ENCODE data around the gene CRMP1. TPM values are rescaled to one million over a fixed set of nuclear protein-coding genes. Genes with fewer than 3 reads are reported as not detected.

CRMP1 gene
- total and polyA plus RNA-seq, 5 donors, result 0.40 to 1.0 (median 0.50) TPM

- Histone ChIP-seq H3K27ac (ENCODE audit: low read length) (no peak overlapping the region), H3K27me3 (ENCODE audit: control insufficient read depth, insufficient read depth) (no peaks in the 10 kb centered on the region), H3K4me3 (ENCODE audit: low read length) (no peak overlapping the region), H3K4me1 (ENCODE audit: control insufficient read depth, insufficient read depth, low read length) (no peaks in the 10 kb centered on the region), H3K9me3 (ENCODE audit: control insufficient read depth, low read length) (no peaks in the 10 kb centered on the region)
- 37% methylated on average over 8 of the region's 8 CpGs for WGBS
- ATAC-seq, result no peak
- intact Hi-C loops (cut with DNase I), result no loop called here
- no peak for DNase-seq
Measured at GRCh38 chr4:5928274-5928673, 35.4 kb upstream of the CRMP1 start.

DNA sequence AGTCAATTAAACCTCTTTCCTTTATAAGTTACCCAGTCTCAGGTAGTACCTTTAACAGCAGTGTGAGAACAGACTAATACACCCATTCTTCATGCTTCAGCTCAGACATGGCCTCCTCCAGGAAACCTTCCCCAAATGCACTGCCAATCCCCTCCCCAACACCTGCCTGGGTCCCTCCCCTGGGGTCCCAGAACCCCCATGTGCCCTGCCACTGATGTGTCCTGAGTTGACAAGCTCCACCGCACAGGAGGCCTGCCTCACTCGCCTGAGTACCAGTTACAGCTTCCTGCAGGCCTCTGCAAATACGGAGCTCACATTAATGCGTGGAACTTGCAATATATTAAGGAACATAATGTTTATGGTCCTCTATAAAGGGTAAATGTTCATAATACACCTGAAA, 34.9 kb upstream of the CRMP1 start:
- 73% methylated on average over 4 of the region's 4 CpGs for WGBS
- ATAC-seq, result no peak
- intact Hi-C loops (cut with DNase I), result no loop called here

DNA sequence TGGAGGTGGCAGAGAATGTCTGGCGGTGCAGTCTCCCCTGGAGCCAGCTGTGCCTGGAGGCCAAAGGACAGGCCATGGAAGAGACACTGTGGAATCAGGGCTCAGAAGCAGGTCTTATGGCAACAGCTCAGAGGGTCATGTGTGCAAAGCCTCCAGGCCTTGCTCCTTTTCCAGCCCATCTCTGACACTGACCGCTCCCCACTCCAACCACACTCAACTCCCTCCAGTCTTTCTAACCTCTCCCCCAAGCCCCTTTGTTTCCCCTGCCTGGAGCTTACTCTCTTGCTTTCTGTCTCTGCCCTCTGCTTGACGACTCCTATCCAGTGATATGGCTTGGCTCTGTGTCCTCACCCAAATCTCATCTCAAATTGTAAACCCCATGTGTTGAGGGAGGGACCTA, 34.2 kb upstream of the CRMP1 start:
- DNase-seq (no peak), ATAC-seq (no peak)
- H3K4me1 ChIP-seq (ENCODE audit: control insufficient read depth, insufficient read depth, low read length), result no peaks in the 10 kb centered on the region
- H3K27ac ChIP-seq (ENCODE audit: low read length), result no peak overlapping the region
- H3K4me3 ChIP-seq (ENCODE audit: low read length), result no peak overlapping the region
- H3K27me3 ChIP-seq (ENCODE audit: control insufficient read depth, insufficient read depth), result no peaks in the 10 kb centered on the region
- no peaks in the 10 kb centered on the region for H3K9me3 ChIP-seq (ENCODE audit: control insufficient read depth, low read length)
- 76% methylated on average over 3 of the region's 3 CpGs for WGBS
- intact Hi-C loops (cut with DNase I), result no loop called here

More for the DNA sequence above, 34.9 kb upstream of the CRMP1 start:
- no peaks in the 10 kb centered on the region for H3K4me1 ChIP-seq (ENCODE audit: control insufficient read depth, insufficient read depth, low read length)
- no peaks in the 10 kb centered on the region for H3K27me3 ChIP-seq (ENCODE audit: control insufficient read depth, insufficient read depth)
- no peak for DNase-seq
- no peaks in the 10 kb centered on the region for H3K9me3 ChIP-seq (ENCODE audit: control insufficient read depth, low read length)
- H3K27ac ChIP-seq (ENCODE audit: low read length), result no peak overlapping the region
- H3K4me3 ChIP-seq (ENCODE audit: low read length), result no peak overlapping the region

DNA sequence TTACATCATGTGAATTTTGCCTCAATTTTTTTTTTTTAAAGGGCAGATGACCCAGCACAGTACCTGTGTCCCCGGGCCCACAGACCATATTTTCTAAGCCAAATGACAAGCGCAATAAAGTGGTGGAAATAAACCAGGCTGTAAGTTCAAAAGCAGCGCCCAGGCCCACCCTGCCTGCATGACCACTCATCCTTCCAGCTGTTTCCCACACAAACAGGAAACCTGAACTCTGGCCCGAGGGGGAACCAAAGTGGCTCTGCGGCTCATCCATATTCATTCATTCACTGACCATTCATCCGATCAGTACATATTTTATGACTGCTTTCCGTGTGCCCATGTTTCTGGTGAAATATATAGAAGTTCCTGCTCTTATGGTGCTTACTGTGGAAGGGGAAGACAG, 33.7 kb upstream of the CRMP1 start:
- intact Hi-C loops (cut with DNase I), result no loop called here
- DNase-seq, result no peak
- H3K4me3 ChIP-seq (ENCODE audit: low read length), result no peak overlapping the region
- WGBS, result 69% methylated on average over 7 of the region's 7 CpGs
- no peaks in the 10 kb centered on the region for H3K27me3 ChIP-seq (ENCODE audit: control insufficient read depth, insufficient read depth)
- H3K4me1 ChIP-seq (ENCODE audit: control insufficient read depth, insufficient read depth, low read length), result no peaks in the 10 kb centered on the region
- H3K27ac ChIP-seq (ENCODE audit: low read length), result no peak overlapping the region
- no peaks in the 10 kb centered on the region for H3K9me3 ChIP-seq (ENCODE audit: control insufficient read depth, low read length)
- ATAC-seq, result no peak

DNA sequence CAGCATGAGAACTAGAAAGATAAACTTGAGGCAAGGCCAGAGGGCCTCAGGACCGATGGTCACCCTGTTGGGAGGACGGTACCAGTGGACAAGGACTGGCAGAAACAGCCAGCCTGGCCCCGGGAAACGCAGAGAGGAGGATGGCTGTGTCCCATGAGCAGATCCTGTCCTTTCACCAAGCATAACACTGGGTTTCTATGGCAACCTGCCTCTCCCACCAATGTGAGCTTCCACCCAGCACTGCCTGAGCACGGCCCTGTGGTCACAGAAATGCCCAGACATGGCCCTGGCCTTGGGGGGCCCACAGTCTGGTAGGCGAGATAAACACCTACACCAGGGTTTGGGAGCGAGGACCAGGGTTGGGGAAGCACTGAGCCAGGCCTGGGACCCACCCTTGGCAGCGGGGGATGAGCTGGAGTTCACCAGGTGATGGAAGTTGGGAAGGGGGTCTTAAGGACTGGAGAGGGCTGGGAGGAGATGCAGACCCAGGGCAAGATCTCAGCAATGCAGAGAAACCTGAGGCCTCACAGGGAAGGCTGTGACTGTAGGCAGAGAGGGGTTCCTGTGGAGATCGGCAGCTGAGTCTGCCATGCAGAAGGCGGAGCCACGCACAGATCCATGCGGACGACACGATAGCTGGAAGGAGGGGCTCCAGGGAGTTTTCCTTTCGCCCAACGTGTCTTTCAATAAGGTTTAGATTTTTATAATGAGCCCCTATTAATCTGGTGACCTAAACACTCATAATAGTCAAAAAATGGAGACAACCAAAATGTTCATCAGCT, 32.7 kb upstream of the CRMP1 start:
- 79% methylated on average over 16 of the region's 16 CpGs for WGBS
- DNase-seq (no peak), ATAC-seq (no peak)
- intact Hi-C loops (cut with DNase I), result no loop called here
- H3K4me1 ChIP-seq (ENCODE audit: control insufficient read depth, insufficient read depth, low read length), result no peaks in the 10 kb centered on the region
- H3K27me3 ChIP-seq (ENCODE audit: control insufficient read depth, insufficient read depth), result no peaks in the 10 kb centered on the region
- no peaks in the 10 kb centered on the region for H3K9me3 ChIP-seq (ENCODE audit: control insufficient read depth, low read length)
- H3K27ac ChIP-seq (ENCODE audit: low read length), result no peak overlapping the region
- no peak overlapping the region for H3K4me3 ChIP-seq (ENCODE audit: low read length)

DNA sequence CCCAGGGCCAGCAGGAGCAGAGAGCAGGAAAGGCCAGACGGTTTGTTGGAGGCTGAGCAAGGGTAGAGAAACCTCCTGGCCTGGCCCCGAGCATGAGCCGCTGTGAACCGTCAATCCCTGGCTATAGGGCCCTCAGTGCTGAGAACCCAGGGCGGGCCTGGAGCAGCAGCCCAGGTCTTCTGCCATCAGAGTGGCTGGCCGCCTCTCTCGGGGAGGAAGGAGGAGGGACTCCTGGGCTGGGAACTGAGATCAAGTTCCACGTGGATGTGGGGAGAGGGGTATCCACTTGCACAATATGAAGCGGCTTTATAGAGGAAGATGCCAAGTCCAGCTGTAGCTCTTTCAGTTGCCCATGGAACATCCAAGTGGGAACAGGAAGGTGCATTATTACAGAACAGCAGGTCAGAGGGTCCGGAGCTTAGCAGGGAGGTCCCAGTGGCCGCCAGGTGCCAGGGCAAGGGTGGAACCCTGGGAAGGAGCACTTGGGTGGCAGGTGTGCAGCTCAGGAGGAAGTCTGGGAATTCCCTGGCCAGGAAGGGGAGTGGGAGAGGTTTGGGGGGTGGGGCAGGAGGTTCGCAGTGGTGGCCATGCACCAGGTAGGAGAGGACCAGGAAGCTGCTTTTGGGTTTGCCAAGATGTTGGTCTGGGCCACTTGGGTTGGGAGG, 31.7 kb upstream of the CRMP1 start:
- no peaks in the 10 kb centered on the region for H3K9me3 ChIP-seq (ENCODE audit: control insufficient read depth, low read length)
- no peak overlapping the region for H3K27ac ChIP-seq (ENCODE audit: low read length)
- intact Hi-C loops (cut with DNase I), result no loop called here
- ATAC-seq, result no peak
- 66% methylated on average over 12 of the region's 12 CpGs for WGBS
- no peak for DNase-seq
- H3K27me3 ChIP-seq (ENCODE audit: control insufficient read depth, insufficient read depth), result no peaks in the 10 kb centered on the region
- no peaks in the 10 kb centered on the region for H3K4me1 ChIP-seq (ENCODE audit: control insufficient read depth, insufficient read depth, low read length)
- H3K4me3 ChIP-seq (ENCODE audit: low read length), result no peak overlapping the region

DNA sequence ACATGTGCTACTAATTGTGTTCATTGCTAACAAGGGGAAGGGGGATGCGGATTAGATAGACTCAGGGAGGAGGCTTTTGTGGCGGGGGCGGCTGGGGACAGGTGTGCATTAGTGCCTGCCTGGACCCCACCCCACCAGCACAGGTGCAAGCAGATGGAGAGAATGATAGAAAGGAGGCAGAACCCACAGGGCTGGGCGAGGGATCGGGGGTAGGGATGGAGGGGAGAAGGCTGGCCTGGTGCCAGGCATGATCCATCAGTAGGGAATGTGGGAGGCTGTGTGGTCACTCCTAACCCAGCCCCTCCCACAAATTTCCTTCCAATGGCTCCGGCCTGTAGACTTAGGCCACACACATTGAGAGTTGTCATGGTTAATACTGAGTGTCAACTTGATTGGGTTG, 30.5 kb upstream of the CRMP1 start:
- intact Hi-C loops (cut with DNase I), result no loop called here
- Histone ChIP-seq H3K27me3 (ENCODE audit: control insufficient read depth, insufficient read depth) (no peaks in the 10 kb centered on the region), H3K4me3 (ENCODE audit: low read length) (no peak overlapping the region), H3K9me3 (ENCODE audit: control insufficient read depth, low read length) (no peaks in the 10 kb centered on the region), H3K4me1 (ENCODE audit: control insufficient read depth, insufficient read depth, low read length) (no peaks in the 10 kb centered on the region), H3K27ac (ENCODE audit: low read length) (no peak overlapping the region)
- WGBS, result 54% methylated on average over 6 of the region's 6 CpGs
- DNase-seq (no peak), ATAC-seq (no peak)

- WGBS, result 88% methylated on average over 3 of the region's 3 CpGs
- ATAC-seq, result no peak
Measured at GRCh38 chr4:5922556-5922955, 29.7 kb upstream of the CRMP1 start.

GRCh38 chr4:5921981-5922380, 29.1 kb upstream of the CRMP1 start:
- DNase-seq (no peak), ATAC-seq (no peak)
- whole genome bisulfite sequencing, result 33% methylated on average over 6 of the region's 6 CpGs
- H3K27ac ChIP-seq (ENCODE audit: low read length), result no peak overlapping the region
- H3K4me3 ChIP-seq (ENCODE audit: low read length), result no peak overlapping the region
- H3K27me3 ChIP-seq (ENCODE audit: control insufficient read depth, insufficient read depth), result no peaks in the 10 kb centered on the region
- H3K9me3 ChIP-seq (ENCODE audit: control insufficient read depth, low read length), result no peaks in the 10 kb centered on the region
- no peaks in the 10 kb centered on the region for H3K4me1 ChIP-seq (ENCODE audit: control insufficient read depth, insufficient read depth, low read length)
- intact Hi-C loops (cut with DNase I), result no loop called here

More at GRCh38 chr4:5922556-5922955, 29.7 kb upstream of the CRMP1 start:
- no peak for DNase-seq
- H3K4me3 ChIP-seq (ENCODE audit: low read length), result no peak overlapping the region
- no peaks in the 10 kb centered on the region for H3K4me1 ChIP-seq (ENCODE audit: control insufficient read depth, insufficient read depth, low read length)
- intact Hi-C loops (cut with DNase I), result no loop called here
- no peaks in the 10 kb centered on the region for H3K9me3 ChIP-seq (ENCODE audit: control insufficient read depth, low read length)
- H3K27ac ChIP-seq (ENCODE audit: low read length), result no peak overlapping the region
- H3K27me3 ChIP-seq (ENCODE audit: control insufficient read depth, insufficient read depth), result no peaks in the 10 kb centered on the region

DNA sequence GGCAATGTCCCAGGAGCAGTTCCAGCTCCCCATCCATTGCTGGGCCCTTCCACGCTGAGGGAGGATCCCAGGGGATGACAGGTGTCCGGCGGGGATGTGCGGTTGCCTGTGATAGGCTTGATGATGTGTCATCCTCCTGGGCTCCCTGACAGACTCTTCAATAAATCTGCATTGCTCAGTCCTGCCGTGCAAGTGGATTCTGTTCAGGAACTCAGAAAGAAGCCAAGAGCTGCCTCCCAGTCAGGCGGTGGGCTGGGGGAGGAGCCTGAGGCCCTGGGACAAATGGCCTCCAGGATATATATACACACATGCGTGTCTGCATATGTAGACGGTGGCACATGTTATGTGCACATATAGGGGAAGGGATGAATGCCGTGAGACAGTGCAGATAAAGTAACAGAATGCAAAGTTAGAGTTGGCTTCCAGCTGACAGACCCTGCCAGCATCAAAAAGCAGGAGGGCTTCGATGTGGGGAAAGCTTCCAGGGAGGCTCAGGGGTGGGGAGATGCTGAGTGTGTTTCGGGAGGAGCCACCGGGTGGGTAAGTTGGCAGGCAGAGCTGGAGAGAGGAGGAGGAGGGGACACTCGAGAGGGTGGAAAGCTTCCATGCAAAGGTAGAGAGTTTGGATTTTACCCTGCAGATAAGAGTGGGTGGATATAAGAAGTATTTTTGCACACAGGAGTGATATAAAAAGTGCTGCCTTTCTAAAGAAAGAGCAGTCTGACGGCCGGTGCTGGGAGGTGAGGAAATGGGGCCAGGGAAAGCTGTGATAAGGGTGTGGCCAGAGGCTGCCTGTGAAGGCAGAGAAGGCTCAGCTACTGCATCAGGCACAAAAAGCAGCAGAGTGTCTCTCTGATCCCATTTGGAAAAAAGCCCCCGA, 28.5 kb upstream of the CRMP1 start:
- DNase-seq (no peak), ATAC-seq (no peak)
- Histone ChIP-seq H3K27ac (ENCODE audit: low read length) (no peak overlapping the region), H3K4me3 (ENCODE audit: low read length) (no peak overlapping the region), H3K27me3 (ENCODE audit: control insufficient read depth, insufficient read depth) (no peaks in the 10 kb centered on the region), H3K4me1 (ENCODE audit: control insufficient read depth, insufficient read depth, low read length) (no peaks in the 10 kb centered on the region), H3K9me3 (ENCODE audit: control insufficient read depth, low read length) (no peaks in the 10 kb centered on the region)
- intact Hi-C loops (cut with DNase I), result no loop called here
- WGBS, result 17% methylated on average over 16 of the region's 16 CpGs

DNA sequence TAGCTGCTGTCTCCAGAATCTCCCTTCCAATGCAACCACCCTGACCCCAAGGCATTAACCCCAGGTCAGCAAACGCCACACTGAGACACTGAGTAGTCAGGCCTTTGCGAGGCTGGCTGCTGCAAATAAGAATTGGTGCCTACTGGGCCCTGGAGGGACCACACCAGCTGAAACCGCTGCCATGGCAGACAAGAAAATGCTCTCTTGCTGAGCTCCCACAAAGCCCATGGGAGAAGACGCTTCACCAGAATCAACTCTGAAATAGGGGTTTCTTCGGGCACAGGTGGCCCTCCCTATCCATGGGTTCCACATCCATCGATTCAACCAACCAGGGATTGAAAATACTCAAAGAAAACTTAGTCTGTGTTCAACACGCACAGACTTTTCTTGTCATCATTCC, 26.7 kb upstream of the CRMP1 start:
- DNase-seq (no peak), ATAC-seq (no peak)
- 82% methylated on average over 7 of the region's 7 CpGs for WGBS
- Histone ChIP-seq H3K4me1 (ENCODE audit: control insufficient read depth, insufficient read depth, low read length) (no peaks in the 10 kb centered on the region), H3K4me3 (ENCODE audit: low read length) (no peak overlapping the region), H3K9me3 (ENCODE audit: control insufficient read depth, low read length) (no peaks in the 10 kb centered on the region), H3K27ac (ENCODE audit: low read length) (no peak overlapping the region), H3K27me3 (ENCODE audit: control insufficient read depth, insufficient read depth) (no peaks in the 10 kb centered on the region)
- intact Hi-C loops (cut with DNase I), result no loop called here
